Sigmoid colon (tissue), 7 donors: ENCODE measurements around the gene SLC6A11. TPM values are rescaled to one million over a fixed set of nuclear protein-coding genes. Genes with fewer than 3 reads are reported as not detected.

Source experiments
- DNase-seq: peaks from one replicate; pipeline ENCODE4 v3.0.0-alpha.2; 2019
- H3K27ac ChIP-seq, 4 donors: fragments of 200-600 bp; sonication (generic); one replicate each; pipeline ENCODE4 v1.5.1; 2016 to 2019; ENCODE audit warnings: mild to moderate bottlenecking in 1 of 4
- H3K27me3 ChIP-seq, 3 donors: fragments of 200-600 bp; sonication (generic); one replicate each; pipeline ENCODE4 v1.5.1; 2019; ENCODE audit warnings: mild to moderate bottlenecking in 1 of 3
- H3K36me3 ChIP-seq, 4 donors: fragments of 200-600 bp; sonication (generic); one replicate each; pipeline ENCODE4 v1.5.1; 2016 to 2019
- H3K4me1 ChIP-seq, 4 donors: fragments of 200-600 bp; sonication (generic); one replicate each; pipeline ENCODE4 v1.5.1; 2017 to 2019
- H3K4me3 ChIP-seq, 4 donors: fragments of 200-600 bp; sonication (generic); one replicate each; pipeline ENCODE4 v1.5.1; 2017 to 2019; ENCODE audit warnings: mild to moderate bottlenecking in 2 of 4, moderate library complexity in 1 of 4
- H3K9me3 ChIP-seq, 4 donors: fragments of 200-600 bp in 3 of 4; sonication (generic) in 3 of 4; one replicate each; pipeline versions ENCODE4 v1.5.1 to v1.6.1; 2013 to 2019
- CTCF ChIP-seq, 4 experiments: fragments of 450-650 bp in 3 of 4; fragments of 200-600 bp in 1 of 4; IDR thresholded peaks; one replicate each; pipeline ENCODE4 v1.5.1; 2016 to 2019; ENCODE audit warnings: antibody characterized with exemption in 4 of 4, mild to moderate bottlenecking in 3 of 4, moderate library complexity in 2 of 4
- EP300 ChIP-seq, 4 donors: sonication (generic); formaldehyde crosslinking; IDR thresholded peaks; one replicate each; pipeline ENCODE4 v1.6.1; 2017; ENCODE audit warnings: antibody characterized with exemption in 4 of 4
- POLR2A ChIP-seq, 2 donors: fragments of 450-650 bp; IDR thresholded peaks; one replicate each; pipeline ENCODE4 v1.6.1; 2016; ENCODE audit warnings: antibody characterized with exemption in 2 of 2, mild to moderate bottlenecking in 2 of 2, moderate library complexity in 2 of 2
- POLR2AphosphoS5 ChIP-seq, 4 donors: sonication (generic); formaldehyde crosslinking; IDR thresholded peaks; one replicate each; pipeline ENCODE4 v1.6.1; 2017; ENCODE audit warnings: antibody characterized with exemption in 4 of 4
- WGBS, 2 donors: extraction: QIAGEN DNeasy Blood & Tissue Kit; methylation state at CpG; one replicate each; pipeline ENCODE4 v1.1.7; 2013; 5-methylcytosine and 5-hydroxymethylcytosine counted together
- intact Hi-C: fragments of 100-400 bp; cut with DNase I; formaldehyde crosslinking; loops from one replicate; pipeline ENCODE4 v1.15.1; 2023
- polyA plus RNA-seq, 3 donors: library from polyadenylated mRNA; stranded (reverse); fragments of 200-250 nt; gene quantifications; one replicate each; pipeline ENCODE4 v1.2.3, GENCODE V29; 2013
- total RNA-seq, 4 donors: library from RNA; depleted of rRNA; stranded (reverse); fragments of >200 nt; gene quantifications; one replicate each; pipeline ENCODE4 v1.1.0, GENCODE V29; 2016
- donor health status: healthy with polysubstance abuse.
- donor health status: Bipolar disorder and iron deficiency.
- donor health status: healthy.

SLC6A11 gene
- total and polyA plus RNA-seq, 7 donors = 0.03 to 0.14 TPM; not detected in 5

- WGBS, 2 donors = 64 to 69% methylated on average over 5 of the region's 5 CpGs
- Histone ChIP-seq H3K9me3 (no peaks in the 10 kb centered on the region), H3K4me1 (peaks cover 0 to 21% (median 18%) of the 10 kb centered on the region in 4 donors), H3K27ac (no peak overlapping the region), H3K36me3 (no peaks in the 10 kb centered on the region), H3K27me3 (no peaks in the 10 kb centered on the region), H3K4me3 (no peak overlapping the region)
- no peak for DNase-seq
- intact Hi-C loops = no loop called here
- TF ChIP-seq CTCF (IDR thresholded peaks at IDR 0.05) = no peak
- TF ChIP-seq POLR2A (IDR thresholded peaks at IDR 0.05) = no peak
- no peak for TF ChIP-seq POLR2AphosphoS5 (IDR thresholded peaks at IDR 0.05)
- TF ChIP-seq EP300 (IDR thresholded peaks at IDR 0.05) = no peak
Measured at GRCh38 chr3:10981961-10982360, 165.9 kb downstream of the SLC6A11 start.

GRCh38 chr3:10982782-10983181 is 166.8 kb downstream of the SLC6A11 start:
- DNase-seq = no peak
- Histone ChIP-seq H3K27ac (no peak overlapping the region), H3K4me1 (peaks cover 0 to 16% (median 13%) of the 10 kb centered on the region in 4 donors), H3K9me3 (no peaks in the 10 kb centered on the region), H3K4me3 (no peak overlapping the region), H3K36me3 (no peaks in the 10 kb centered on the region), H3K27me3 (no peaks in the 10 kb centered on the region)
- TF ChIP-seq EP300 (IDR thresholded peaks at IDR 0.05) (no peak), CTCF (IDR thresholded peaks at IDR 0.05) (no peak), POLR2A (IDR thresholded peaks at IDR 0.05) (no peak), POLR2AphosphoS5 (IDR thresholded peaks at IDR 0.05) (no peak)
- 3 to 12% methylated on average over 4 of the region's 4 CpGs for WGBS, 2 donors
- intact Hi-C loops = no loop called here

- Histone ChIP-seq H3K4me1 (peaks cover 0 to 10% (median 7%) of the 10 kb centered on the region in 4 donors), H3K36me3 (no peaks in the 10 kb centered on the region), H3K27ac (no peak overlapping the region), H3K9me3 (no peaks in the 10 kb centered on the region), H3K27me3 (no peaks in the 10 kb centered on the region), H3K4me3 (no peak overlapping the region)
- 22 to 24% methylated on average over 7 of the region's 7 CpGs for WGBS, 2 donors
- intact Hi-C loops = no loop called here
- TF ChIP-seq CTCF (IDR thresholded peaks at IDR 0.05) (peak; percentile 30 to 75 (median 44)), EP300 (IDR thresholded peaks at IDR 0.05) (no peak)
- no peak for DNase-seq
Measured at GRCh38 chr3:10983219-10983916, 167.3 kb downstream of the SLC6A11 start.

GRCh38 chr3:10984371-10984896 is 168.4 kb downstream of the SLC6A11 start:
- WGBS, 2 donors = 73 to 96% methylated on average over 1 of the region's 1 CpG
- DNase-seq = no peak
- no peak overlapping the region for H3K27ac ChIP-seq
- H3K9me3 ChIP-seq = no peaks in the 10 kb centered on the region
- intact Hi-C loops = no loop called here
- H3K27me3 ChIP-seq = no peaks in the 10 kb centered on the region
- peaks cover 0 to 8% (median 6%) of the 10 kb centered on the region in 4 donors for H3K4me1 ChIP-seq
- H3K4me3 ChIP-seq = no peak overlapping the region
- TF ChIP-seq CTCF (IDR thresholded peaks at IDR 0.05) (no peak), EP300 (IDR thresholded peaks at IDR 0.05) (no peak), POLR2A (IDR thresholded peaks at IDR 0.05) (no peak), POLR2AphosphoS5 (IDR thresholded peaks at IDR 0.05) (no peak)
- no peaks in the 10 kb centered on the region for H3K36me3 ChIP-seq
